GM18873 (cell line): ENCODE measurements around the gene ARMC7.

Experiments
- ATAC-seq: cut with Tn5 transposase; IDR thresholded peaks from one replicate; pipeline ENCODE4 v1.9.1; 2021; ENCODE audit warnings: mild to moderate bottlenecking, moderate library complexity, moderate number of reproducible peaks; ENCODE audit not compliant: unreplicated experiment, low FRiP score

ARMC7 gene

DNA sequence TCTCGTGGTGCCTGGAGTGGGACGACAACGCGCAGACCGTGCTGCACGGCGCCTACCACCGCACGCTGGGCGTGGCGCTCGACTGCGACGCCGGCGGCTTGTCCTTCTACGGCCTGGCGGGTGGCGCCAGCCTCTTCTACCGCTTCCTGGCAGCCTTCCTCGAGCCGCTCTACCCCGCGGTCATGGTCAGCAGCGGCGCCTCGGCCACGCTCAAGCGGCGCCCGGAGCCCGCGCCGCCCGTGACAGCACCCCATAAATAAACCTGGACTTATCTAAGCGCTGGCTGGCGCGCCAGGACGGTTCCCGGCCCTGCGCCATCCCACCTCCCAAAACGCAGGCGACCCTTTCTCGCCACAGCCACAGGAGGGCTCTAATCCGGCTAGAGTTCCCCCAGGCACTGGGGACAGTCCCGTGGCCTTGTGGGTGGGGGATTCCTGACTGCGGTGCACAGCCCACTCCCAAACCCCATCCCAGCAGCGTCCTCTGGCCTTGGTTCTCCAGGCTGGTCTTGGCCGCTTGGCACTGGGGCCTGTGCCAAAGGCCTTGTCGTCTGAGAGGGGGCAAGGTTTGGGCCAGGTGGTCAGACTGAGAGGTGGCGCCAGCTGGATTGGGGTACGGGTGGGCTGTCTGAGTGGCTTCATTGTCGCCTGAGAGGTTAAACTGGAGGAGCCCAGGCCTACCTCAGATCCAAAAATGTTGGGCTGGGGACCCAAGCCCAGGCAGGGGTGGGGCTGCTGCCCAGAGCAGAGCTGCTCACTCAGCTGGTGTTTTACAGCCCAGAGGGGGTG, 32.1 kb upstream of the ARMC7 start:
- no peak for ATAC-seq

DNA sequence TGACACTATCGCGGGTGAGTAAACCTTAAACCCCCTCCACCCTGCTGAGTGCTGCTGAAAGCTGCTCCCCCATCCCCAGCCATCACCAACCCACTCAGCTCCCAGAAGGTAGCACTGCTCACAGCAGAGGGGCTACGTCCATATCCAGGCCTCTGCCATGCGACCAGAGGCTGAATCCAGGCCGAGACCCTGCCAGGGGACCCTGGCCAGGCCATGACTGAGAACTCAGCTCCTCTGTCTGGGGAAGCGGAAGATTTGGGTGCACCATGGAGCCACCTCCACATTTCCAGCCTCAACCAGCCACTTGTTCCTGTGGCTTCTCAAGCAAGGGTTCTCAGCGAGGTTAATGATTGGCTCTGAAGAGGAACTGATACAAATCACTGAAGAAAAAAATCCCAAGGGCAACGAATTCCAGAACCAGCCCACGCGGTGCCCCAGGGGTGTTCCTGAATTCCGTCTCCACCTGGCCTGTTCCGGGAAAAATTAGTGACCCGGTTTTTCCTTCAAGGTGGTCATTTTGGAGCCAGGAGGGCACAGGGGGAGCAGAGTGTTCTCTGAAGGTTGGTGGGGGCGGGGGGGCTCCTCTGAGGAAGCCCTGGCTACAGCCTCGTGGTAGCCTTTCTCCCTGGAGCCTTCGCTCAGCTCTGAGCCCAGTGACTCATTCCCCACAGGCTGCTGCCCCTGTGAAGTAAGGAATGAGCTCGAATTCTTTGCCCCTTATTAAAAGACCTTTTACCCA, 31.3 kb upstream of the ARMC7 start:
- no peak for ATAC-seq

- no peak for ATAC-seq
These were observed 30.8 kb upstream of the ARMC7 start for GRCh38 chr17:75079023-75079373.

- no peak for ATAC-seq
These were observed 27.9 kb upstream of the ARMC7 start for GRCh38 chr17:75081611-75082540.

DNA sequence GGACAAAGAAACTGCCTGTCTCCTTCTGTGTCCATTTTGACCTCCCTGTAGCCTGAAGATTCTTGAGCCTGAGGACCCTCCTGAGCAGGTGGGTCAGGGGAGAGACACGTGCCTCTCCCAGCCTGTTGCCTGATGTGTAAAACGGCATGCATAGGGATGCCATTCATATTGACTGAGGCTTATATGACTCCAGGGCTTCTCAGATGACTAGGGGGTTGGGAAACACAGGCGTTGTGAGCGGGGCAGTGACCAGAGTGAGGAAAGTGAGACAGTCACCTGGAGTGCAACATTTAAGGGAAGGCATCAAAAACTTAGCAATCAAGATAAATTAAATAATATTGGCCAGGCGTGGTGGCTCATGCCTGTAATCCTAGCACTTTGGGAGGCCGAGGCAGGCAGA, 27.1 kb upstream of the ARMC7 start:
- no peak for ATAC-seq

DNA sequence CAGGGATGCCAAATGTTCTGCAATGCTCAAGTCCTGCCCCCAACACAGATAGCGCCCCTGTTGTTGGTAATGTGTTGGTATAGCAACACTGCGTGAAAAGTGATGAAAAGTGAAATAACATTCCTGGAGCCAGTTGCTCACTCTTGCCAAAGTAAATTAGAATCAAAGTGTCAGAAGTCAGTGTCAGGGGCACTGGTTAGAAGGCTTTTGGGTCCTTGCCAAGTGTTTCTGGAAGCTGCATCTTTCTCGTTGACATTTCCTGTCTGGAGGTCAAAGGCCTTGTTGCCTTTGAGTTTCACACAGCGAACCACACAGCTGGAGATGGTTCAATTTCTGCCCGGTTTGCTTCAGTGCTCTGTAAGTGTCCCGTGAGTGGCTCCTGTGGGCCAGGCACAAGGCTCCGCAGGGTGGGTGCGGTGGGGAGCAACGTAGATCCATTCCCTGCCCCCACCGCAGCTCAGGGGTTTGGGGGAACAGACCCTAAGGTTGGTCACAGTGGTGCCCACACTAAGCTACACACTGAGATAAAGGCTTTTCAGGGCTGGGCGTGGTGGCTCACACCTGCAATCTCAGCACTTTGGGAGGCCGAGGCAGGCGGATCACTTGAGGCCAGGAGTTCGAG, 25.6 kb upstream of the ARMC7 start:
- no peak for ATAC-seq

DNA sequence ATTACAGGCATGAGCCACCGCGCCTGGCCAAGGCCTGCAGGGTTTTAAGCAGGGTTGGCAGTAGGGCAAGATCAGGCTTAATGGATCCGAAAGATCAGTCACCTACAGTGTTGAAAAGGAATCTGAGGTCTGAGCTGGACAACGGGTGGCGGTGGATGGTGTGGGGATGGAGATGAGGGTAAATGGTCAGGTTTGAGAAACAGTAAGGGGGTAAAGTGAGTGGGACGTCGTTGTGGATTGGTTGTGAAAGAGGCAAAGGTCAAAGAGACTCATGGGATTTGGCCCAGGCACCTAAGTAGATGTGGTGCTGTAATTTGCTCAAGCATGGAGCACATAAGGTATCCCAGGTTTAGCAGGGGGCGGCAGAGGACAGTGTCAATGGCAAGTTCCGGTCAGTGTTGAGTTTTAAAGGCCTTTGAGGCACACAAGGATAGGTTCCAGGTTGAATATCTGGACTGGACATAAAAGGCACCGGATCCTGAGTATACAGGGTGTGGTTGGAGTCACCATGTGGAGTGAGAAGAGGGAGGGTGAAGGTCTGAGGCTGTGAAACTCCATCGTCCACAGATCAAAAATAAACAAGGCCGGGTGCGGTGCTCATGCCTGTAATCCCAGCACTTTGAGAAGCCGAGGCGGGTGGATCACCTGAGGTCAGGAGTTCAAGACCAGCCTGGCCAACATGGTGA, 23.1 kb upstream of the ARMC7 start:
- ATAC-seq = no peak

- no peak for ATAC-seq
These were observed 22.6 kb upstream of the ARMC7 start for GRCh38 chr17:75087182-75087557.

DNA sequence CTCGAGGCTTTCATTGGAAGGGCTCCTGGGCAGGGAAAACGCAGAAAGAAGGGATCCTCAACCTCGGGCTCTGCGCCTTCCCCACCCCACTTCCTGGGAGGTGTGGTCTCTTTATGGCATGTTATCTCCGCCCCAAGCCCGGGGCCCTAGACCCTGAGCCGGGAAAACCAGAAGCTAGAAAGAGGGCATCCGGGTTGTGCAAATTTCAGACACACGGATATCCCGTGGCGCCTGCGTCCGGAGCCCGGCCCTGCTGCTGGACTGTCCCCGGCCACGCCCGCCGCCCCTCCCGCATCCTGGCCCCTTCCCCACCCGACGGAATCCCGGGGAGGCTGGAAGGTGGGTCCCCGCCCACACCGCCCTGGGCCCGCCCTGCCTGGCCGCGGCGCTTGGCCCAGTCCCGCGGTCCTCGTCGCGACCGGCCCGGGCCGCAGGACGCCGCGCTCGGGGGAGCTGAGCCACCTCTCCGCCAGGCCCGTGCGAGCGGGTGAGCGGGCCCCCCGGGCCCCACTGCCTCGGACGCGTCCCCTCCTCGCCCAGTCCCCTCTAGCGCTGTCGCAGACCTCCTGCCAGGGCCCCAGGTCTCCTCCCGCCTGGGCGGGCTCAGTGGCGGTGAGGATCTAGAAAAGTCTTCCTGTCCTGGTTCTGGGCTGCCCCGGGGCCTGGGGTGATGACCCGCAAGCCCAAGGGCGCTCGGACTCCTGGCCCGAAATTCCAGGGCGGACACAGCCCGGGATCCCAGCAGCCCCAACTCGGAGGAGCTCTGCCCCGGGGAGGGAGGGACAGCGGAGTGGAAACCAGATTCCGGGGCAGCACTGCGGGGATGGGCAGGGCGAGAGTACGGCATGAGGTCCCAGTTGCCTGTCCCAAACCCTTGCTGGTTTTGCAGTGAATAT, 22.0 kb upstream of the ARMC7 start, which contains the start of gene SLC16A5:
Gene SLC16A5, plus strand, starts transcription at position 397 of the 896 bp plus-strand sequence. CDS start 5,683 bp downstream, outside the sequence.
- ATAC-seq = no peak

DNA sequence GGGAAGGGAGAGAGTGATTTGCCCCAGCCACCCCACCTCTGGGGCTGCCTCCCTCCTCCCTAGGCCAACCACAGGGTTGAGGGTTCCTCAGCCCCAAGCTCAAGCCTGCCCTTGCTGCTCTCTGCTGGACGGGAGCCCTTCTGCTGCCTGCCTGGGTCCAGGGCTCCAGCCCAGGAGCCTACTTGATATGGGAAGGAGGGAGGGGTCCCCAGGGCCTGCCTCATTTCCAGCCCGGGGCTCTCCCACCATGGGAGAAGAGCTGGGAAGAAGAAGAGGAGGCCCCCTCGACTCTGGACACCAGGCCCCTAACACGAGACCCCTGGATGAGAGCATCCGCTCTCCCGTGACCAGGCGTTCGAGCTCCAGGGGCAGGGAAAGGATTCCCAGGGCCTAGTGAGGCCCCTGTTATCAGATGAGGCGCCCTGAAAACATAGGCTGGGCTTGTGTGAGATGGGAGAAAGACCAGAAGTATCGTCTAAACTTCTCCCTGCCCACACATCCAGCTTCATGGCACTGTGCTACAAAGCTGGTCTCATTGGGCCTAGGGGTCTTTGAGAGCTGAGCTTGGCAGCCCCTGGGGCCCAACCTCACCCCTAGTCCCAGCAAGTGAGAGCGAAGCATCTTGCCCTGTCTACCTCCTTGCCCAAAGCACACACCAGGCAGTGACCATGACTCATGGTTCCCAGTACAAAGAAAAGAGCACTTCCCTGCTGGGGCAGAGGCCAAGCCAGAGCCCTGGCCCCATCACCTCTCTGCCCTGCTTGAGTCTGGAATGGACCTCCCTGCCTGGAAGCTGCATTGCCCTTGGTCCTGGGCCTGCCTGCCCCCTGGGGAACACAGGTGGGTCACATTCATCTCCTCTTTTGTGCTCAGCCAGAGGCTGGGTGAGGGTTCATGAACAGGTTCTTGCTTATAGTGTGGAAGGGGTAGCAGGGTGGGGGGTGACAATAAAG, 21.0 kb upstream of the ARMC7 start:
- ATAC-seq = no peak

- no peak for ATAC-seq
These were observed 18.6 kb upstream of the ARMC7 start for GRCh38 chr17:75090871-75091854.

DNA sequence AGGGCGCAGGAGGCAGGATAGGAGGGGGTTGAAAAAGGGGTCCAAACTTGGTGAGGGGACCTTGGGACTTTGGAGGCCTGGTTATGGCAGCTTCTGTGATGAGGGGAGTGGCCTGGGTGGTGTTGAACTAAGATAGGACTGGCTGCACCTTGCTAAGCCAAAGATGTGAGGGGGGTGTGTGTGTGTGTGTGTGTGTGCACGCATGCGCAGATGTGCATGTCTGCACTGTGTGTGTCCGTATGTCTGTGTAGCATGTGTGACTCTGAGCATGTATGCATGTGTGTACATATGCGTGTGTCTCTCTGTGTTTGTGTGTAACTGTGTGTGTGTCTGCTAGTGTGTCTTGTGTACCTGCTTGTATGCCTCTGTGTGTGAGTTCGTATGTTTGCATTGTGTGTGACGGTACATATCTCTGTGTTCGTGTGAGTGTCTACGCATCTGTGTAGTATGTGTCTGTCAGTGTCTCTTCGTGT, 17.9 kb upstream of the ARMC7 start:
- no peak for ATAC-seq

DNA sequence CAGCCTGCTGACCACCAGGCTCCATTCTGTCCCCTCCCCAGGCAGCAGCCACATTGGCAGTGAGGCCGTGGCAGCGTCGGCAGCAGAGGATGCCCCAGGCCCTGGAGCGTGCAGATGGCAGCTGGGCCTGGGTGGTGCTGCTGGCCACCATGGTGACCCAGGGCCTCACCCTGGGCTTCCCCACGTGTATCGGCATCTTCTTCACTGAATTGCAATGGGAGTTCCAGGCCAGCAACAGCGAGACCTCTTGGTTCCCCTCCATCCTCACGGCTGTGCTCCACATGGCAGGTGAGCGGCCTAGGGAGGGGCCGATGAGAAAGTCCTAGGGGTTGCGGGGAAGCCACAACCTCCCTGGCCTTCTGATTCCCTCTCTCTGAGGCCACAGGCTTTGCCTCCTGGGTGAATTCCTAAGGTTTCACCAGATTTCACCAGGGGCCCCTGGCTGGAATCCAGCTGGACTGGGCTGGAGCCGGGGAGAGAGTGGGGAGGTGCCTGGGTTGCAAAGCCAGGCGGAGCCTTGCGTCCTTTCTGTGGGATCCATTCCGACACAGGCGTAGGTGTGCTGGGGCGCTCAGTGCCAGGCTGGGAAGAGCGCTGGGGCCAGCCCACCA, 16.1 kb upstream of the ARMC7 start:
- no peak for ATAC-seq

- ATAC-seq = no peak
These were observed 14.8 kb upstream of the ARMC7 start for GRCh38 chr17:75094871-75095399.

- ATAC-seq = no peak
These were observed 13.6 kb upstream of the ARMC7 start for GRCh38 chr17:75096082-75096625.

DNA sequence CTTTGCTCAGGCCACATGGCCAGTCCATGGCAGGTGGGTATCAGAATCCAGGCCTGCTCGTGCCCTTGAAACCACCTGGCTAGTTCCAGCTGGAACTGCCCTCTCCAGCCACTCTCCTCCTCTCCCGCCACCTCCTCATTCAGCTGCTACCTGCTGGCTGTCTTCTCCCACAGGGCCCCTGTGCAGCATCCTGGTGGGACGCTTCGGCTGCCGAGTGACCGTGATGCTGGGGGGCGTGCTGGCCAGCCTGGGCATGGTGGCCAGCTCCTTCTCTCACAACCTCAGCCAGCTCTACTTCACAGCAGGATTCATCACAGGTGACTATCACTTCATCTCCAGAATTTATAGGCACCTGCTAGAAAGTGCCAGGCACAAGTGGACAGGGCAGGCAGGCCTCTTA, 11.9 kb upstream of the ARMC7 start:
- no peak for ATAC-seq
